T-helper 2 cell treated with Interferon-gamma antibody and Interleukin-4, amounts not matched to agents 5 μg/mL and 100 μg/mL, for 36 hours (primary cell): ENCODE data around the gene NIN.
A peak's percentile ranks its signal among the peaks of the same experiment; 100 is the strongest.

Experiments
- DNase-seq: peaks from one replicate; pipeline ENCODE4 v3.0.0; 2021; ENCODE audit warnings: low spot score
- H3K27ac Mint-ChIP-seq: one replicate; pipeline ENCODE4 v1.8.0; 2021; ENCODE audit warnings: mild to moderate bottlenecking, mixed read lengths
- H3K27me3 Mint-ChIP-seq: one replicate; pipeline ENCODE4 v1.8.0; 2021; ENCODE audit warnings: low read depth, mixed read lengths
- H3K36me3 Mint-ChIP-seq: one replicate; pipeline ENCODE4 v1.8.0; 2021; ENCODE audit warnings: low read depth, mixed read lengths
- H3K4me1 Mint-ChIP-seq: one replicate; pipeline ENCODE4 v1.8.0; 2021; ENCODE audit warnings: low read depth, mixed read lengths
- H3K4me3 Mint-ChIP-seq: one replicate; pipeline ENCODE4 v1.8.0; 2022; ENCODE audit warnings: mild to moderate bottlenecking, moderate library complexity, mixed read lengths
- H3K9me3 Mint-ChIP-seq: one replicate; pipeline ENCODE4 v1.8.0; 2021; ENCODE audit warnings: mixed read lengths

Gene NIN, protein sequence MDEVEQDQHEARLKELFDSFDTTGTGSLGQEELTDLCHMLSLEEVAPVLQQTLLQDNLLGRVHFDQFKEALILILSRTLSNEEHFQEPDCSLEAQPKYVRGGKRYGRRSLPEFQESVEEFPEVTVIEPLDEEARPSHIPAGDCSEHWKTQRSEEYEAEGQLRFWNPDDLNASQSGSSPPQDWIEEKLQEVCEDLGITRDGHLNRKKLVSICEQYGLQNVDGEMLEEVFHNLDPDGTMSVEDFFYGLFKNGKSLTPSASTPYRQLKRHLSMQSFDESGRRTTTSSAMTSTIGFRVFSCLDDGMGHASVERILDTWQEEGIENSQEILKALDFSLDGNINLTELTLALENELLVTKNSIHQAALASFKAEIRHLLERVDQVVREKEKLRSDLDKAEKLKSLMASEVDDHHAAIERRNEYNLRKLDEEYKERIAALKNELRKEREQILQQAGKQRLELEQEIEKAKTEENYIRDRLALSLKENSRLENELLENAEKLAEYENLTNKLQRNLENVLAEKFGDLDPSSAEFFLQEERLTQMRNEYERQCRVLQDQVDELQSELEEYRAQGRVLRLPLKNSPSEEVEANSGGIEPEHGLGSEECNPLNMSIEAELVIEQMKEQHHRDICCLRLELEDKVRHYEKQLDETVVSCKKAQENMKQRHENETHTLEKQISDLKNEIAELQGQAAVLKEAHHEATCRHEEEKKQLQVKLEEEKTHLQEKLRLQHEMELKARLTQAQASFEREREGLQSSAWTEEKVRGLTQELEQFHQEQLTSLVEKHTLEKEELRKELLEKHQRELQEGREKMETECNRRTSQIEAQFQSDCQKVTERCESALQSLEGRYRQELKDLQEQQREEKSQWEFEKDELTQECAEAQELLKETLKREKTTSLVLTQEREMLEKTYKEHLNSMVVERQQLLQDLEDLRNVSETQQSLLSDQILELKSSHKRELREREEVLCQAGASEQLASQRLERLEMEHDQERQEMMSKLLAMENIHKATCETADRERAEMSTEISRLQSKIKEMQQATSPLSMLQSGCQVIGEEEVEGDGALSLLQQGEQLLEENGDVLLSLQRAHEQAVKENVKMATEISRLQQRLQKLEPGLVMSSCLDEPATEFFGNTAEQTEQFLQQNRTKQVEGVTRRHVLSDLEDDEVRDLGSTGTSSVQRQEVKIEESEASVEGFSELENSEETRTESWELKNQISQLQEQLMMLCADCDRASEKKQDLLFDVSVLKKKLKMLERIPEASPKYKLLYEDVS (N-terminal part only)

DNA sequence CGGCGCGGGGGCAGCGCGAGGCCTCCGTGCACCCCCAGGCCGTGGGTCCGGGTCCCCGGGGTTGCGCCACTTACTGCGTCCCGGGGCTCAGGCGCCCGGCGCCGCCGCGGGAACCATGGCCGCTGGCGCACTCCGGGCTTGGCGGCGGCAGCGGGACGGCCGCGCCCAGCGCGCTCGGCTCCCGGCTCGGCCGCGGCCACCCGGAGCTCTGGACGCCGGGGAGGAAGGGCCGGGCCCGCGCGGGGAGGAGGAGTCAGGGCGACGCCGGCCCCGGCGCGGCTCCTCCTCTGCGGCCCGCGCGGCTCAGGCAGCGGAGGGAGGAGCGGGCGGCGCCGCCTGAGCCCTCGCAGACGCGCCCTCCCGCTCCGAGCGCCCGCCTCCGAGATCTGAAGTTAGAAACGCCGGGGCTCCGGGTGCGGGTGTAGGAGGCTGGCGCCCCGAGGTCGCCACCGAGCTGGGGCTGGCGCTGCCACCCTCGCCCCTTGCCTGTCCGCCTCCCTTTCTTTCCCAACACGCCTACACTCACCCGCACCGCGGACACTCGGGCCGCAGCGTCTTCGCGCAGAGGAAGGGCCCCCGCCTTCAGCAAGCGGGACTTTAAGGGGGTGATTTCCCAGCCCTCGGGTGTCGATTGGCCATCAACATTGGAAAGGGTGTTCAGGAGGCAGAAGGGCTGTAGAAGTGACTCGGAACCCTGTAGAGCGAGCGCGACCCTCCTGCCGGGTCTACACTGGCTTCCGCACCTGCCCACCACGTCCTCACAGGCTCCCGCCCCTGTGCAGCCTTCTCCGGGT, at the start of gene NIN:
Gene NIN (minus strand): TSS at position 231 of the 794 bp plus-strand sequence. CDS start 9,106 bp downstream, outside the sequence.
- Mint-ChIP-seq H3K4me1 (peaks cover 37% of the 10 kb centered on the region), H3K9me3 (no peaks in the 10 kb centered on the region), H3K36me3 (peaks cover 26% of the 10 kb centered on the region), H3K27me3 (peaks cover 15% of the 10 kb centered on the region), H3K27ac (peak within 1 kb of the TSS; percentile 88), H3K4me3 (peak within 1 kb of the TSS; percentile 95)
- DNase-seq = peak; percentile 78

DNA sequence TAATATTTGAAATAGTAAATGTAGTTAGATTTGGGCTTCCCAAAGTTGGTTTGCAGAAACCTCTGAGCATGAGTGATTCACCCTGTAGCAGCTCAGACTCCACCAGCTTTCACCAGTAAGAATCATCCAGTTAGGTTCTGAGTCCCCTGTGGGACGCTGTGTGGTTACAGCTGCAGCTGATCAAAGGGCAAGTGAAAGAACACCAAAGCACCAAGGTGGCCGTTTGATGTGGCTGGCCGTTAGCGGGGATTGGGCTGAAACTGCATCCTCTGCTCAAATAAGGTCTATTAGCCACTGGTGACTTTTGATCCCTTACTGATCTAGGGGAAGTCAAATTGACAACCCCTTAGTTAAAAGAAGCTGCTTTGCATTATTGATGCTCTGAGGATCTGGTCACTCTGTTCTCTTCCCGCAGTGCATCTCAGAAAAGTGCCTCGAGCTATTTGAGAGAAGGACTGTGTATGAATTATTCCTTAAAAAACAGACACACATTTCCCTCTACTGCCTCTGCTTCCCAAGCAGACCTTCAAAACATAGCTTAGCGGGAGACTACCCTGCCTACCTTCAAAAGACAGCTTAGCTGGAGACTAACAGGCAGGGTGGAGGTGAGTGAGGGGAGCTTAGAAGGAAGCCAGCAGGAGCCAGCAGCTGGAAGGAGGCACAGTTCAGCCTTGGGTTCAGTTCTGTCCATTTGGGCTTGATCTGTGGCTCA, 44.6 kb upstream of the NIN start:
- peak overlapping the region; percentile 71 for H3K4me3 Mint-ChIP-seq
- peaks cover 74% of the 10 kb centered on the region for H3K27me3 Mint-ChIP-seq
- H3K36me3 Mint-ChIP-seq = no peaks in the 10 kb centered on the region
- no peaks in the 10 kb centered on the region for H3K9me3 Mint-ChIP-seq
- H3K27ac Mint-ChIP-seq = no peak overlapping the region
- peaks cover 21% of the 10 kb centered on the region for H3K4me1 Mint-ChIP-seq
- peak; percentile 79 for DNase-seq

DNA sequence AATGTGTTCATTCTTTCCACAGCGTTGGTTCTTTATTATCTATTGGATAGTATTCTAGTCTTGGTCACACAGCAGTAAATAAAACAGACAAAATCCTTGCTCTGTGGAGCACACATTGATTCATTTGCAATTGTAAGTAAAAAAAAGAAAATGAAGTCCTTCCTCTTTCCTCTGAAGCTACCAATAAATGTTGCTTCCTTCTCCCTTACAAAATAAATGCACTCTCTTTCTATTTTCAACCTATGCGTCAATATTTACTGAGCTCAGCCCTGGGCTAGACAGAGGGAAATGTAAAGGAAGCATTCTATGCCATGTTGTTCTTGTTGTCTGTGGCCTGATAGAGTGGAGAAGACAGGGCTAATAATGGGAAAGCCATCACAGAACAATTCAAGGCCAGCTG, 43.8 kb upstream of the NIN start:
- no peaks in the 10 kb centered on the region for H3K36me3 Mint-ChIP-seq
- DNase-seq = no peak
- peaks cover 76% of the 10 kb centered on the region for H3K27me3 Mint-ChIP-seq
- H3K4me3 Mint-ChIP-seq = peak overlapping the region; percentile 71
- H3K4me1 Mint-ChIP-seq = peaks cover 21% of the 10 kb centered on the region
- peak overlapping the region; percentile 6 for H3K27ac Mint-ChIP-seq
- H3K9me3 Mint-ChIP-seq = no peaks in the 10 kb centered on the region

DNA sequence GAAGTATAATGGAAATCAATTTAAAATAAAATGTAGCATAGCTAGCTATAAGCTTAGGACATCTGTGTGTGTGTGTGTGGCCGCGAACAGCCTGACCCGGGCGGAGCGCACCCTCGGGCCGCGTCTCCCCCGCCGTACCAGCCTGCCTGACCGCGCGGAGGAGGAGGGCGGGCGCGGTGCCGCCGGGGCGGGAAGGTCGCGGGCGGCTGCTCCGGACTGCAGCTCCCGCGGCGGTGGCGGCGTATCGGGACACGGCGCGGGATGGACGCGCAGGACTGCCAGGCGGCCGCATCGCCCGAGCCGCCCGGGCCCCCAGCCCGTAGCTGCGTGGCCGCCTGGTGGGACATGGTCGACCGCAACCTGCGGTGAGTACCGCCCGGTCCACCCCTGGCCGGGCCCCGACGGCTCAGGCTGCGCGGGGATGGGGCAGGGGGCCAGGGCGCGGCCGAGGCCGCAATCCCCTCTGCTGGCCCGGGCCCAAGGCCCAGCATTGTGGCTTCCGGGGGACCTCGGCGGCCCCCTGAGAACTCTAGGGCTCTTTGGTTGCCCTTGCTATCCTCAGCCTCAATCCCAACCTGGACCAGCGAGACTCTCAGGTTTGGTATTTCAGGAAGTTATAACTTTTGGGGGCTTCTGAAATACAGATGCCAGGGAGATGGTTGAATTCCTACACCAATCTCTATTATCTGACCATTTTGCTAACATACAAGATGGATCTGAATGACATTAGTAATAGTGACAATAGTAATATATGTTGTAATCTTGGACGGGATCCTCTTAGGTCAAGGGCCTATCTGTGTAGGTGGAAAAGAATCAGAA, 41.2 kb upstream of the NIN start, which contains the start of gene ABHD12B:
Gene ABHD12B (plus strand): TSS at position 140 of the 819 bp plus-strand sequence. CDS start 122 bp downstream, at position 262.
- Mint-ChIP-seq H3K36me3 (no peaks in the 10 kb centered on the region), H3K4me3 (no peak within 1 kb of the TSS), H3K27me3 (peaks cover 74% of the 10 kb centered on the region), H3K9me3 (no peaks in the 10 kb centered on the region), H3K4me1 (peaks cover 21% of the 10 kb centered on the region), H3K27ac (no peak within 1 kb of the TSS)
- no peak for DNase-seq

DNA sequence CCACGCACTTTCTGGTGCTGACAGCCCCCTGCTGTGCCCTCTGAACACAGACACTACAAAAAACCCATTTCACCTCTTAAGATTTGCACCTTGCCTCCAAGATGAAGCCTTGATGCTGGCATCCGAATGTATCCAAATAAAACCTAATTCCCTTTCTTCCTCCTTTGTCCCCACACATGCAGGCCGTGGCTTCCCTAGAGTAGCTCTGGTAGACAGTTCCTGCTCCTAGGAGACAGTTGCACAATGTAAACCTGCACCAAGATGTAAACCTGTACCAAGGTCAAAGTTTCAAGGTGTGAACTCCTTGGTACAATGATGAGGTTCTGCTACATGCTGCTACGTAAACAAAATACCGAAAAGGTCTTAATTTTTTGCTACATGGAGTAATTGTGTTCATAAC, 40.3 kb upstream of the NIN start:
- Mint-ChIP-seq H3K36me3 (no peaks in the 10 kb centered on the region), H3K27me3 (peaks cover 72% of the 10 kb centered on the region), H3K9me3 (no peaks in the 10 kb centered on the region), H3K4me3 (no peak overlapping the region), H3K27ac (no peak overlapping the region), H3K4me1 (peaks cover 18% of the 10 kb centered on the region)
- no peak for DNase-seq

DNA sequence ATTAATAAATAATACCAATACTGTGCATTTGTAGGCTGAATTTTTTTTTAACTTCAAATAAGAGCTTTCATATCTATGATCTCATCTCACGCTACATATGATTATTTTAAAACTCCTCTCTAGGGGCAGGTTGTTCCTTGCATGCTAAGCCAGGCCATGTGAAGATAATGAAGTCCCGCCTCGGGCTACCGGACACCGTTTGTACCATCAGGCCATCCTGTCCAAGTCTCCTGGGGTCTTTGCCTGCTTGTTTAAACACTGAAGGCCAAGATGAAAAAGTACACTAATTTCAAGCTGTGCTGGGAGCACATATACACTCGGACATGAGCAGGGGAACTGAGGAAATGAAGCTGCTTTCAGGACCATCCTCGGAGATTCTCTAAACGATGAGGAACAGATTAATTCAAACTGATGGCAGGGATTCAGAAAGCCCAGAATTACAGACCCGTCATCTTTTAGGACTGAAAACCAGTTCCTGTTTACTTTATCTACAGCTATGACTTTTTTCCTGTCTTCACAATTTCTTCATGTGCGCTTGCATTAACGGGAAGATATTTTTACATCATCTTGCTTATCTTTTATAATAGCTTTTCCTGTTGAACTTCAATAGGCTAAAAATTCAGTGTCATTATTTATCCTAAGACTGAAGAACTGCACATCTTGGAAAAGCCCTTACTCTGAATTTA, 34.6 kb upstream of the NIN start:
- H3K4me1 Mint-ChIP-seq = peaks cover 1% of the 10 kb centered on the region

DNA sequence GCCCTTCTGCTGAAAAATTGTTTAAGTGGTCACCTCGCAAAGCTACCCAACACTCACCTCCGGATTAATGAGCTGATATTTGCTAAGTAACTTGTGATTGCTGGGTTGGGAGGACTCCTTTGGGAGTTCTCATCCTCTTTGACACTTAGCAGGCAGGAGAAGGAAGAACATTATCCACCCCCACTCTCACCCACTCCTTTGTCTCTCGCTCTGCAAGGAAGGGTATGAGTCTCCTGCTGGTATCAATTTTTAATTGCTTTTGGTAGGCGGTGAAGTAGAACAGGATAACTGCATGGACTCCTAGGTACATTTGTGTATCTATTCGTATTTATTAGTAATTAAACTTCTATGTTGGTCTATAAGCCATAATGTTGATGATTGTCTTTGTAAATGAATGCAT, 34.0 kb upstream of the NIN start:
- H3K36me3 Mint-ChIP-seq = no peaks in the 10 kb centered on the region

More for the DNA sequence above, 34.6 kb upstream of the NIN start:
- peaks cover 53% of the 10 kb centered on the region for H3K27me3 Mint-ChIP-seq
- no peaks in the 10 kb centered on the region for H3K36me3 Mint-ChIP-seq
- no peaks in the 10 kb centered on the region for H3K9me3 Mint-ChIP-seq
- no peak overlapping the region for H3K27ac Mint-ChIP-seq
- H3K4me3 Mint-ChIP-seq = no peak overlapping the region
- no peak for DNase-seq

DNA sequence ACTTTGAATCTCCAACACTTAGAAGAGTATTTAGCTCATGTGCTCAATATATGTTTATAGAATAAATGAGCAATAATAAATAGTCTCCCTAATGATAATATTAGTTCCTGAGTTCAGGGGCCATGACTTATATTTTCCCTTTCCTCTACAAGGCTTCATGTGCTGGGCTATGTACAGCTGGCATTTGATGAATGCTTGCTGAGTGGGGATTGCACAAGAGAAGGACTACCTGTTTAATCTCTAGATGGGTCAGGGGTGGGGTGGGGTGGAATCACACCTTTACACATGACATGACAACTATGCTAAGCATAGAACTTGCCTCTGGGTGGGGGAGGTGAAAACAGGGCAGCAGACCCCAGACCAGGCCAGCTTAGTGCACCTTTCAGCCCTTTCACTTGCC, 33.3 kb upstream of the NIN start:
- H3K4me3 Mint-ChIP-seq = no peak overlapping the region
- peaks cover 40% of the 10 kb centered on the region for H3K27me3 Mint-ChIP-seq
- peaks cover 9% of the 10 kb centered on the region for H3K4me1 Mint-ChIP-seq

More for the DNA sequence above, 34.0 kb upstream of the NIN start:
- Mint-ChIP-seq H3K9me3 (no peaks in the 10 kb centered on the region), H3K27me3 (peaks cover 47% of the 10 kb centered on the region), H3K27ac (no peak overlapping the region), H3K4me1 (peaks cover 6% of the 10 kb centered on the region), H3K4me3 (no peak overlapping the region)
- DNase-seq = no peak

DNA sequence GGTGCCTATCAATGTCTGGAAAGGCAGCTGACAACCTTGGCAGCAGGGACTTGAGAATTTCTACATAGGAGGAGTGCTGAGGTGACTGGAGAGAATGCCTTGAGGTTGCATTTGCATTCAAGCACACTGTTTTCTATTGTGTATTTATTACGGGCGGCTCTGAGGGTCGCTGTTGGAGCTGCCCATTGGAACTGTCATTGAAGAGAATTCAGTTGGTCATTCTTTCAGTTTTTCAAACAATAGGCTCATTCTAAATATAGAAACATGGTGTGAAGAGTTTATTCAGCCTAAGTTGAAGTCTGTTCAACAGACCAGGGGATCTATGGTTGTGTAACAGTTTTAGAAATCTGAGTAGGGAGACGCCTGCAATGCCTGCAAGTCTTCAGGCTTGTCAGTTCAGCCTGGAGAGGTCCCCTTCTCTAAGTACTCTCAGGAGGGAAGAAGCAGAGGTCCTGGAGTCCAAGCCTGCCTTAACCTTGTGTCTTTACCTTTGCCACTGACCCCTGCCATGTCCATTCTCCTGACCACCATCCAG, 31.1 kb upstream of the NIN start:
- H3K4me3 Mint-ChIP-seq = no peak overlapping the region
- H3K27me3 Mint-ChIP-seq = peaks cover 27% of the 10 kb centered on the region
- no peaks in the 10 kb centered on the region for H3K36me3 Mint-ChIP-seq
- no peak overlapping the region for H3K27ac Mint-ChIP-seq
- peaks cover 13% of the 10 kb centered on the region for H3K4me1 Mint-ChIP-seq
- no peak for DNase-seq
- no peaks in the 10 kb centered on the region for H3K9me3 Mint-ChIP-seq

More for the DNA sequence above, 33.3 kb upstream of the NIN start:
- Mint-ChIP-seq H3K27ac (no peak overlapping the region), H3K36me3 (no peaks in the 10 kb centered on the region), H3K9me3 (no peaks in the 10 kb centered on the region)
- DNase-seq = no peak

DNA sequence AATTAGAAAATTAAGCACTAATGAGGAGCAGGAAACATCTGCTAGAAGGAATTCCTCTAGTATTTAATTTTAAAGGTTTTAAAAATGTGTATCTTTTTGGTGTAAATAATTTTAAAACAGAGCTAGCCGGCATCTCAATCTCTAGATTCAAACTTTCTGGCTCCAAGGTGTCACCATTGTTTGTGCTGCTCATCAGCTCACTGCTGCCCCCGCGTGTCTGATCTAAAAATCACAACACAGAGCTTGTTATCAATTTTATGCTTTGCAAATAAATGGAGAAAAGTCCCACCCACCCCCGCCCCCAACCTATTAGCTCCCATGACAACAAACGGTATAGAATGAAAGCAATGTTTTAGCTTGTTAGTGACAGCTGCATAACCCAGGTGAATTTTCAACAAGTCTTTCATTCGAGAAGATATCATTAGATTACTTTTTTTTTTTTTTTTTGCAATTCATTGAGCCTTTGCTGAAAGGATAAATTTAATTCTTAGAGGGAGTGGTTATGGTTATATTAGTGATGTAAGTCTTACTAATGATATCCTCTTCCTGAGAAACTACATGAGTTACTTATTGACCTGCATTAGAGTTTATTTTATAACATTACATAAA, 29.6 kb upstream of the NIN start:
- Mint-ChIP-seq H3K4me3 (peak overlapping the region; percentile 91), H3K9me3 (no peaks in the 10 kb centered on the region), H3K36me3 (no peaks in the 10 kb centered on the region), H3K27me3 (peaks cover 14% of the 10 kb centered on the region), H3K4me1 (peaks cover 13% of the 10 kb centered on the region), H3K27ac (peak overlapping the region; percentile 85)
- peak; percentile 73 for DNase-seq

DNA sequence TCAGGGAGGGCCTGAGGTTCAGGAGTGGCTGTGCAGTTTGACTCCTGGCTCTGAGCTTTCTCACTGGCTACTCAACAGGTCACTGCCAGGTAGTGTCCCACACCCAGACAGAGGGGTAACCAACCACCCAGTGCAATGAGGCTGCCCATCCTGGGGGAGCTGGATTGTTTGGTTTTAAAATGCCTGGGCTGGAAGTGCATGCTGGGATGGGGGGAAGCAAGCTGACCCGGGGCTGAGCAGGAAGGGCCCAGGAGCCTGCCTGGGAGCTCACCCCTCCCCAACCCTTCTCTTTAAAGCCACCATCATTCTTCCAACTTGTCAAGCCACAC, 28.3 kb upstream of the NIN start:
- Mint-ChIP-seq H3K4me1 (peaks cover 17% of the 10 kb centered on the region), H3K36me3 (no peaks in the 10 kb centered on the region), H3K27ac (peak overlapping the region; percentile 26), H3K27me3 (peaks cover 11% of the 10 kb centered on the region), H3K4me3 (peak overlapping the region; percentile 91), H3K9me3 (no peaks in the 10 kb centered on the region)
- DNase-seq = no peak
